Raji (cell line): ENCODE results near the gene SORCS3.

Experiments used
- POLR2A ChIP-seq: IDR thresholded peaks from 2 replicates; pipeline ENCODE4 v1.6.1; 2011; ENCODE audit warnings: low read depth, low read length, control low read depth; ENCODE audit not compliant: insufficient read depth

Gene SORCS3

DNA sequence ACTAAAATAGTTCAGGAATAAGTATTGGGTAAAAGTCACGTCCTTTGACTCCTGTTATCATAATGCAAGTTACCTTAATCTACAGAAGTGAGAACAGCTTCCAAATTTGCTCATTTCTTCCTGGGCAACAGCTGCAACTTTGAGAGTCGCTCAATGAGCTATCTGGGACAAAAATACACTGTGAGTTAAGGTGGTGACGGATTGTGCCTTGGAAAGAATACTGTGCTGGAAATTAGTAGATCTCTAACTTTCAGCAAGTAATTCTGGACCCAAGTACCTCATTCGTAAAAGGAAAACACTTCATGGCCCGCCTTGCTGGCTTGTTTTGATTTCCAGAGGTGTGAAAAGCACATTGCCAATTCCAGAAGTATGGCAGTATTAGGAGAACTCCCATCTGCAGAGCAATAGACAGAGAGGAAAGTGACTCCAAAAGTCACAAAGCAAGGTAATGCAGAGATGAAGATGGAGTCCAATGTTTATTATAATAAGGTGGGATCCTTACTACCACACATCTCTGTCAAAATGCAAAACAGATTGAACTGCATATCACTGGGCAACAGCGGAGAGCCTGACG lies 626.0 kb downstream of the SORCS3 start:
- no peak for TF ChIP-seq POLR2A

DNA sequence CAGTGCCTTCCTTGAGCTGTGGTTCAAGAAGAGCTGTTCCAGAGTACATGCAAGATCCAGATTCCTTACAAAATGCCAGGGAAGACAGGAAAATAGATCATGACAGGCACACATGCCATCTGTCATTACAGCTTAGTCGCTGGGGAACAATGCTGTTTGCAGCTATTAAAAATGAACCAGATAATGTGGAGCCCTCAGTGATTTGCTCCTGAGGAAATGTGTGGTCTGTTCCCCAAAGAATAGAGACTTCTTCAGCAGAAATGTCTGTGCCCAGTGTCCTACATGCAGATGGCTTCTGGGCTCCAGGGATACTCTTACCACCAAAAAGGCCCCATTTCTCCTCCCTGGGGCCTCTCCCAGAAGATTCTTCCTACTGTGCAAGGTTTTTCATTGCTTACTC lies 627.9 kb downstream of the SORCS3 start:
- TF ChIP-seq POLR2A, result no peak

DNA sequence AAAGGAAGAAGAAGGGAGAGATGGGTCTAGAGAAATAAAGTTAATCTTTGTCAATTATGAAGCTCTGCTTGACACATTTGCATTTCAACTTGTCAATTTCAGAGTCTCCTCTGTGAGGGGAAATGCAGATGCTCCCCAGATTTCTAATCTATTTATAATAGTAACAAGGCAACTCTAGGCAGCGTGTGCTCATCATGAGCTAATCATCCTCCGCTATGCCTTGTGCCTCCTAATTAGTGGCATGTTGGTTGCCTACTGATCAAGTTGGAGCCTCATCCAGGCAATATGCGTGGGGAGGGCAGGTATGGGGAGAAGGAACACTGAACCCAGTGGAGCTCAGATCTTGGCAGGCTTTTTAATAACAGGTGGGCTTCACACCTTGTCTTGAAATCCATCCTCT lies 628.6 kb downstream of the SORCS3 start:
- no peak for TF ChIP-seq POLR2A

DNA sequence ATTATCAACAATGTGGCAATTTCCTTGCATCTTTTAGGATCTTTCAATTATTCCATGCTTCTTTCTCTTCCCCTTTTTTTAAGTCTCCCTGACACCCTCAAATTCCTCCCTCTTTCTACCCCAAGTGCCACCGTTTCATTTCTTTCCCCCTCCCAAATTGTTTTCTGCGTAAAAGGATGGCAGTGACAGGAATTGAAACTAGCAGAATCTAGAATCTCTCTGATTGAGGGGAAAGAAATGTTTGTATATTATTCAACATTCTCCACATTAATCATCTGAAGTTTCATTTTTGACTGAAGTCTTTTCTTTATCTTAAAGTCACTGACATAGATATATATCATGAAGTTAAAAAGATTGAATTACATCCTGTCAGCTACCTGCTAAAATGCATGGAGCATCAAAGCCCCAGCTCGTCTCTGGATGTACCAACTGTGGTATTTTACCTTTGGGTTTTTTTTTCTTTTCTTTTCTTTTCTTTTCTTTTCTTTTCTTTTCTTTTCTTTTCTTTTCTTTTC lies 633.5 kb downstream of the SORCS3 start:
- no peak for TF ChIP-seq POLR2A

DNA sequence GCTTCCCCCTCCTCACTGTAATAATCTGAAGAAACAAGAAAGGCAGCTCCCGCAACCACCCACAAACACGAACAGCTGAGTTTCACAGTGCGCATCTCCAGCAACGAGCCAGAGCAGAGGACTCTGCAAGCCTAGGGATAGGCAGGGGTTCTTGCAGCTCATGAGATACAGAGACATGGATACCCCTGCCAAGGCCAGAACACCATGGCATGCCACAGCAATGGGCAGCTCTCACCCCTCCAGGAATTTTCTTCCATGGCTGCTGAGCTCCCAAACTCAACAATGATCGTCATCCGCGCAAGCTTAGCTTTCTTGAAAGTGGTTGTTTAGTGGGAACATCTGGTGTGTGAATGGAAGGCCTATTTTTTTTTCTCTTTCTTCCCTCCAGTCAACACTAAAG lies 637.3 kb downstream of the SORCS3 start:
- TF ChIP-seq POLR2A, result no peak

DNA sequence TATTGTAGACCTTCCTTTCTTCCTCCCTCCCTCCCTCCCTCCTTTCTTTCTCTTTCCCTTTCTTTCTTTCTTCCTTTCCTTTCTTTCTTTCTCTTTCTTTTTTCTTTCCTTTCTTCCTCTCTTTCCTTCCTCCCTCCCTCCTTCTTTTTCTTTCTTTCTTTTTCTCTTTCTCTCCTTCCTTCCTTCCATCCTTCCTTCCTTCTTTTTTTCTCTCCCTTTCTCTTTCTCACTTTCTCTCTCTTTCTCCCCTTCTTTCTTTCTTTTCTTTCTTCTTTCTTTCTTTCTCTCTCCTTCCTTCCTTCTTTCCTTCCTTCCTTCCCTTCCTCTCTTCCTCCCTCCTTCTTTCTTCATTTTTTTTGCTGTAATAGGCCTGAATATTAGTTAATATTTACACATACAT lies 638.0 kb downstream of the SORCS3 start:
- no peak for TF ChIP-seq POLR2A

DNA sequence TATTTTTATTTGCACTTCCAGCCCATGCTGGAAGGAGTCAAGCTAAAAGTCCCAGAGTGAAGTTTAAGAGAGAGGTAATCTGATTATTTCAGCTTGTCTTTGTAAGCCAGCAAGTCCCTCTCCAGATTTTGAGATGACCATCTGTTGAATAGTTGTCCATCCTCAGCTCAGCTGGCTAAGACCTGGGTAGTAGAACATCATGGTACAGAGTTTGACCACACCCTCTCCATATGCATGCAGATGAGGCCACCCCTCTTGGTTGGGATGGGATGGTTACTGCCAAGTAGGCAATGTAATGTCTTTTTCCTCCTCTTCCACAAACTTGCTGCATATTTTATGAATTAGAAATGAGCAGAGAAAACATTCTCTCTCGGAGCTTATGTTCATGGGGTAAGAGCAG lies 639.8 kb downstream of the SORCS3 start:
- TF ChIP-seq POLR2A, result no peak

DNA sequence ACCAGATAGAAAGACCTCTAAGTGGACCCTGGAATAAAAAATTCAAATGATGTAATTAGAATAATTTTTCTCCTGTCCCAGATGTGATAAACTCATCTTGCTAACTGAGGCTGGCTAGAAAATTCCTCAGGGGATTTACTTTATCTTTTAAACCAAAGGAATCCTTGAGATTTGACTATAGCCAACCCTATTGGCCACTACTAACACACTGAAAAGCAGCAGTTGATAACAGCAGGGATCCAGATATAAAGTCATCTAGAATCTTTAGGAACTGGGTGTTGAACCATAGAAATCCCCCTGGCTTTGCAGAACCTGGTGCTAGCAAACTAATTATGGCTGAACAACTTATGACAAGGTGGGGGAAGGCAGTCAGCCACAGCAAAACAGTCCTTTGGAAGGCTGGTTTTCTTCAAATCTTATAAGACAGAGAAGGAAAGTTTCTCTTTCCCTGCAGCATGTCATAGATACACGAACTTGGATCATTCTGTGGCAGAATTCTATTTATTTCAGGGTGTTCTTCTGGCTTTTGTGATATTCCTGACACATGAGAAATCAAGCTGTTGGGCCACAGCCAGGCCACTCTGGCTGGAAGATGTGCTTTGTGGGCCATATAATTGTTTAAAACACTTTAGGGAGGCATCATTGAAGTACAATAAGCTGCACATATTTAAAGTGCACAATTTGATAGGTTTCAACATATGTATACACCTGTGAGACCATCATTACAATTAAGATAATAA lies 643.6 kb downstream of the SORCS3 start:
- no peak for TF ChIP-seq POLR2A

DNA sequence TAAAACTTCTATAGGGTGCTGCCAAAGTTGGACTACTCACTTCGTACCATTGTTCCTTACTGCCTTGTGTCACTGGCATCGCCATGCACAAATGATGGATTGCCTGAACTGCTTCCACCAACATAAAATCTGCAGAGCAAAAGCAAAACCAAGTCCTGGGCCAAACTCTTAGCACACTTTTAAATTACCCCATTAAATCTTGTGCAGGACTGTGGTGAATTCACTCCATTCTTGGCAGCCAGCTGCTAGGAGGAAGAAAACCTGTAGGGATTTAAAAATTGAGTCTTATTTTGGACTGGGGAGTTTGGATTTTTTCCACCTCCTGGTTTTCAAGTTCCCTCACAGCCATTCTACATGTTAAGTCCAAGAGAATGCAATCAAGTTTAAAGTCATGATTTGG lies 646.9 kb downstream of the SORCS3 start:
- no peak for TF ChIP-seq POLR2A

DNA sequence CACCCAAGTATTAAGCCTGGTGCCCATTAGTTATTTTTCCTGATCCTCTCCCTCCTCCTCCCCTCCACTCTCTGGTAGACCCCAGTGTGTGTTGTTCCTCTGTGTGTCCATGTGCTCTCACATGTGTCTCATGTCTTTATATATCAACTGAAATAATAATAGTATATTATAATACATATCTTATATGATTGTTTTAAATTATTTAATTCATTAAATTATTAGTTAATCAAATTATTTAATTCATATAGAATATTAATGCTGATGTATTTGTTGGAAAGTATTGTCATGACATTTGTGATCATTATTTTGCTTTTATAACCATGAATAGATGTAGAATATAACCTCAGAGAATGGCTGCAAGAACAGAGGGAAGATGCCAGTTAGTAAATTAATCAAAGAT lies 647.5 kb downstream of the SORCS3 start:
- no peak for TF ChIP-seq POLR2A

DNA sequence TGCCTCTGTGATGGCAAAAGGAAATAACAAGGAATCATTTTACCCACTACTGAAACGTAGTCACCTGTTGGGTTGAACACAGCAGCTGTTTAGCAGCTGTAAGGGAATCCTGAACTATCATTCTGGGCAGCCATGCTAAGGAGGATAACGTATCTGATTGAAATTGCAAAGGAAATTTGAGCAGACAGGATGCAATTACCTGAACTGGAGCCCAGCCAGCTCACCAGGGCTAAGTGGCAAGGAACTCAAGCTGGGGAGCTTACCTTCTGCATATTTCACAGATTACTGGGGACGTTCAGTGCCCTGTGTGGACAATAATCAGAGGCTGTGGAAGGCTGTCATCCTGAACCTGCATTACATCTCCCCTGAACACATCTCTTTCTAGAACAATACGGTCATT lies 650.5 kb downstream of the SORCS3 start:
- no peak for TF ChIP-seq POLR2A

DNA sequence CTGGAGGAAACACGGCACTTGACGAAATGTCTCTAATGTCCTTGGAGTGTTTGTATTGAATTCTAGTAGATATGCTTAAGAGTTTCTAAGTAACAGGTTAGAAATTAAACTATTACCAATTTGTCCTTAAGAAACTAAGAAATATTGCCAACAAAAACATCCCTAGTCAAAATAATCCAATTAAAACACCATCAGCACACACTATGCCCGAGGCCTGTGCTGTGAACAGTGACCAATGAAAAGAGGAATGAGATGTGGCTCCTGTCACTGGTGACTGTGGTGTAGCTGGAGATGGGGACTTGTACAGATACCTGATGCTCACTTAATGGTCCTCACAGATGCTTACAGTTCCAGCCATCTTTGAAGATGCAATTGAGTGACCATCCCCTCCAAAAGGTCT lies 651.1 kb downstream of the SORCS3 start:
- TF ChIP-seq POLR2A, result no peak
